Thoracic aorta (tissue), 2 donors: ENCODE measurements around the gene CEP295NL. TPM values are rescaled to one million over a fixed set of nuclear protein-coding genes. Genes with fewer than 3 reads are reported as not detected.

Source experiments
- ATAC-seq: fragments of 150-250 bp; one replicate; pipeline ENCODE4 v1.8.0; 2017; ENCODE audit warnings: low read depth; ENCODE audit not compliant: insufficient number of reproducible peaks, low FRiP score
- DNase-seq: peaks from one replicate; pipeline ENCODE4 v3.0.0-alpha.2; 2020; ENCODE audit warnings: low spot score
- H3K27ac ChIP-seq, 2 donors: fragments of 200-600 bp; sonication (generic); 1 replicate in 1 of 2; 2 replicates in 1 of 2; pipeline ENCODE4 v1.5.1; 2016; ENCODE audit warnings: mild to moderate bottlenecking in 2 of 2, moderate library complexity in 2 of 2
- H3K27me3 ChIP-seq: fragments of 200-600 bp; sonication (generic); replicated peaks from 2 replicates; pipeline ENCODE4 v1.6.0; 2016; ENCODE audit warnings: mild to moderate bottlenecking; ENCODE audit not compliant: insufficient read depth
- H3K36me3 ChIP-seq: fragments of 200-600 bp; sonication (generic); one replicate; pipeline ENCODE4 v1.5.1; 2016
- H3K4me1 ChIP-seq, 2 donors: fragments of 200-600 bp; sonication (generic); 1 replicate in 1 of 2; 2 replicates in 1 of 2; pipeline versions ENCODE4 v1.5.1 to v1.6.0; 2016; ENCODE audit warnings: low read depth in 2 of 2, mild to moderate bottlenecking in 1 of 2; ENCODE audit not compliant: control insufficient read depth in 1 of 2
- H3K4me3 ChIP-seq: fragments of 200-600 bp; sonication (generic); 2 replicates; pipeline ENCODE4 v1.5.1; 2016; ENCODE audit warnings: mild to moderate bottlenecking
- H3K9me3 ChIP-seq: fragments of 200-600 bp; sonication (generic); 2 replicates; pipeline ENCODE4 v1.5.1; 2016
- CTCF ChIP-seq: fragments of 200-600 bp; sonication (generic); IDR thresholded peaks from one replicate; pipeline ENCODE4 v1.5.1; 2019; ENCODE audit warnings: antibody characterized with exemption
- total RNA-seq, 2 donors: library from RNA; depleted of rRNA; stranded (reverse); fragments of >200 nt; gene quantifications; one replicate each; pipeline versions ENCODE4 v1.1.0 to v1.2.3, GENCODE V29; 2016

The CEP295NL gene
- 10 to 100 TPM in 1 of 2 donors, 1 to 10 TPM in 1; 6.8 to 13.0 TPM for total RNA-seq

- no peak for DNase-seq
- Histone ChIP-seq H3K27ac (no peak within 1 kb of the TSS), H3K4me3 (no peak within 1 kb of the TSS), H3K4me1 (peaks cover 13 to 45% of the 10 kb centered on the region in 2 donors), H3K27me3 (no peaks in the 10 kb centered on the region), H3K36me3 (peaks cover 12% of the 10 kb centered on the region), H3K9me3 (no peaks in the 10 kb centered on the region)
- no peak for TF ChIP-seq CTCF
- no peak for ATAC-seq
These were observed at the start of gene CEP295NL for GRCh38 chr17:78903101-78903779. CEP295NL (minus strand) TSS chr17:78903201; CDS start chr17:78901828, 1,373 bp downstream.

- no peak overlapping the region for H3K4me3 ChIP-seq
- TF ChIP-seq CTCF, result no peak
- H3K36me3 ChIP-seq, result no peaks in the 10 kb centered on the region
- H3K9me3 ChIP-seq, result peaks cover 6% of the 10 kb centered on the region
- no peak for ATAC-seq
- H3K27ac ChIP-seq, result no peak overlapping the region
- H3K27me3 ChIP-seq, result no peaks in the 10 kb centered on the region
- no peaks in the 10 kb centered on the region for H3K4me1 ChIP-seq
- DNase-seq, result no peak
These were observed 49.7 kb upstream of the CEP295NL start for GRCh38 chr17:78952706-78953105.

- no peak overlapping the region for H3K27ac ChIP-seq
- no peak overlapping the region for H3K4me3 ChIP-seq
- TF ChIP-seq CTCF, result no peak
- no peak for ATAC-seq
- no peaks in the 10 kb centered on the region for H3K4me1 ChIP-seq
- no peak for DNase-seq
- H3K9me3 ChIP-seq, result peaks cover 6% of the 10 kb centered on the region
- no peaks in the 10 kb centered on the region for H3K27me3 ChIP-seq
- H3K36me3 ChIP-seq, result no peaks in the 10 kb centered on the region
These were observed 49.1 kb upstream of the CEP295NL start for GRCh38 chr17:78951967-78952551.

GRCh38 chr17:78950870-78951269 is 47.9 kb upstream of the CEP295NL start:
- ATAC-seq, result no peak
- TF ChIP-seq CTCF, result no peak
- H3K27ac ChIP-seq, result no peak overlapping the region
- no peaks in the 10 kb centered on the region for H3K36me3 ChIP-seq
- H3K27me3 ChIP-seq, result no peaks in the 10 kb centered on the region
- no peaks in the 10 kb centered on the region for H3K4me1 ChIP-seq
- no peak for DNase-seq
- H3K4me3 ChIP-seq, result no peak overlapping the region
- peaks cover 6% of the 10 kb centered on the region for H3K9me3 ChIP-seq

GRCh38 chr17:78947235-78948149 is 44.5 kb upstream of the CEP295NL start:
- no peak for TF ChIP-seq CTCF
- Histone ChIP-seq H3K4me3 (no peak overlapping the region), H3K4me1 (no peaks in the 10 kb centered on the region), H3K27ac (no peak overlapping the region), H3K36me3 (no peaks in the 10 kb centered on the region), H3K9me3 (peaks cover 6% of the 10 kb centered on the region), H3K27me3 (no peaks in the 10 kb centered on the region)
- no peak for ATAC-seq
- DNase-seq, result no peak
